ENCODE measurements around the gene MKKS. TPM values are rescaled to one million over a fixed set of nuclear protein-coding genes. Genes with fewer than 3 reads are reported as not detected.

The MKKS gene
- 8.7 and 9.1 TPM in 2 replicates for total RNA-seq
- 33.0 and 45.9 TPM in 2 replicates for polyA plus RNA-seq

DNA sequence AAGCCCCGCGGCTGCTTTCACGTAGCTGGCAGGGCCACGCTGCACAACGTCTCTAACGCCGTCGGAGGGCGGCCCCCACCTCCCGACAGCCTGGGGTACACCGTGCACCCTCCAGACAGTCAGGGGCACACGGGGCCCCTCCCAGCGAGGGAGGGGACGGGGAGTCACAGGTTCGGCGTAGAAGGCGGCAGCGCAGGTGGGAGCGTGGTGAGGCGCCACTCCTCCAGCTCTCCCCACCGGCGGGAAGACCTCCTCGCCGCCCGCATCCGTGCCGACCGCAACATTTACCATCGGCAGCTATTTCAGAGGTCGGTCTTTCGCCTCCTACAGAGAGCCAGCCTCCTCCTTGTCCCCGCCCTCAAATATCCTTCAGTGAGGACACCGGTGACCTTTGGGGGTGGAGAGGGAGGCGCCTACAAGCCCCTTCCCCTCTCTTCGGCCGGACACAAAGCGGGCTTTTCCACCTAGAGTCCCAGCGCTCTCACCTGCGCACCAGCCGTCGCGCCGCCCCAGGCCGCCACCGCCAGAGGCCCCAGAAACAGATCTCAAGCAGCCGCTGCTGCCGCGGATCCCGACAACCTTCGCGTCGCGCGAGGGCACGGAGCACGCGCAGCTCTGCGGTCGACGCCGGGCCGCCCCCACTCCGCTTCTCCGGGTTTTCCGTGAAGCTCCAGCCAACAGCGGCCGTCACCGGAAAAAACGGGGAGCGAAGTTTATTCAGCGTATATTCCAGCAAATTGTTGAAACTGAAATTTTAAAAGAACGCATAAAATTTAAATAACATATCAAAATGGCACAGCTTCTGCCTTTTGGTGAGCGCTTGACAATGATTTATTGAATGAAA, at the start of gene MKKS:
Gene MKKS (minus strand): TSS at position 600 of the 844 bp plus-strand sequence. CDS start 20,708 bp downstream, outside the sequence.
- no peaks in the 10 kb centered on the region for H3K36me3 ChIP-seq
- no peaks in the 10 kb centered on the region for H3K27me3 ChIP-seq
- peaks cover 9% of the 10 kb centered on the region for H3K4me1 ChIP-seq (ENCODE audit: low read depth)
- H3K27ac ChIP-seq = peak within 1 kb of the TSS; percentile 87
- peak; percentile 94 to 95 for DNase-seq (ENCODE audit: low read depth in 1 of 2, low spot score in 1 of 2)
- TF ChIP-seq, protein P1, sequence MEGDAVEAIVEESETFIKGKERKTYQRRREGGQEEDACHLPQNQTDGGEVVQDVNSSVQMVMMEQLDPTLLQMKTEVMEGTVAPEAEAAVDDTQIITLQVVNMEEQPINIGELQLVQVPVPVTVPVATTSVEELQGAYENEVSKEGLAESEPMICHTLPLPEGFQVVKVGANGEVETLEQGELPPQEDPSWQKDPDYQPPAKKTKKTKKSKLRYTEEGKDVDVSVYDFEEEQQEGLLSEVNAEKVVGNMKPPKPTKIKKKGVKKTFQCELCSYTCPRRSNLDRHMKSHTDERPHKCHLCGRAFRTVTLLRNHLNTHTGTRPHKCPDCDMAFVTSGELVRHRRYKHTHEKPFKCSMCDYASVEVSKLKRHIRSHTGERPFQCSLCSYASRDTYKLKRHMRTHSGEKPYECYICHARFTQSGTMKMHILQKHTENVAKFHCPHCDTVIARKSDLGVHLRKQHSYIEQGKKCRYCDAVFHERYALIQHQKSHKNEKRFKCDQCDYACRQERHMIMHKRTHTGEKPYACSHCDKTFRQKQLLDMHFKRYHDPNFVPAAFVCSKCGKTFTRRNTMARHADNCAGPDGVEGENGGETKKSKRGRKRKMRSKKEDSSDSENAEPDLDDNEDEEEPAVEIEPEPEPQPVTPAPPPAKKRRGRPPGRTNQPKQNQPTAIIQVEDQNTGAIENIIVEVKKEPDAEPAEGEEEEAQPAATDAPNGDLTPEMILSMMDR (IDR thresholded peaks at IDR 0.05; ENCODE audit: low read depth, low read length) = no peak
- no peaks in the 10 kb centered on the region for H3K9me3 ChIP-seq (ENCODE audit: low read depth)
- peak within 1 kb of the TSS; percentile 81 for H3K4me3 ChIP-seq

DNA sequence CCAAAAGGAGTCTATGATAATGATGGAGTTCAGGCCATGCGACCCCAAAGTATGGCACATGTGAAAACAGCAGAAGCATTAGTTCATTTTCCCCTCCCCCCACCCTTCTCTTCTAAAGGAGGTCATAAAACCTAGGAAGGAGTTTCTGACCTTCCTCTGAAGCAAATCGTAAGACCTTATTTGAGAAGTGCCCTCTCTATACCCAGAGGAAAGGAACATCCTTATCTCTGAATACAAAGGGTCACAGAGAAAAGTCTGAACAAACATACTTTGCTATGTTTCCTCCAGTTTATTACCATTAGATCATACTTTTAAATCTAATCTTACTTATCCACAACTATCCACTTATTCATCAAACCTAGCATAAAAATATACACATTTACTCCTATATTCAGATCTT, 49.7 kb upstream of the MKKS start:
- DNase-seq (ENCODE audit: low read depth in 1 of 2, low spot score in 1 of 2) = no peak
- H3K36me3 ChIP-seq = no peaks in the 10 kb centered on the region
- no peak overlapping the region for H3K4me3 ChIP-seq
- TF ChIP-seq, protein P1 (IDR thresholded peaks at IDR 0.05; ENCODE audit: low read depth, low read length) = no peak
- no peaks in the 10 kb centered on the region for H3K27me3 ChIP-seq
- H3K9me3 ChIP-seq (ENCODE audit: low read depth) = no peaks in the 10 kb centered on the region
- no peaks in the 10 kb centered on the region for H3K4me1 ChIP-seq (ENCODE audit: low read depth)
- no peak overlapping the region for H3K27ac ChIP-seq

DNA sequence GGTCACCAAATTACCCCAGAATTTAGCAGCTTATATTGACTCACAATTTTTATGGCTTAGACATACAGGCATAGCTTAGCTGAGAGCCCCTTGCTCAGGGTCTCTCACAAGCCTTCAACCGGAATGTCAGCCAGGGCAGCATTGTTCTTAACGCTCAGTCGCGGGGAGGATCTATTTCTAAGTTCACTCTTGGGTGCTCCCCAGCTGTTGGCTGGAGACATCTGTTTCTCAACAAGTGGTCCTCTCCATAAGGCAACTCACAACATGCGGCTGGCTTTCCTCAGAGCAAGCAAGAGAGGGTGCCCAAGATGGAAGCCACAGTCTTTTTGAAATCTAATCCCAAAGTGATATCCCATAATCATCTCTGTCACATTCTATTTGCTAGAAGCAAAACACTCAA, 47.7 kb upstream of the MKKS start:
- H3K36me3 ChIP-seq = no peaks in the 10 kb centered on the region
- TF ChIP-seq, protein P1 (IDR thresholded peaks at IDR 0.05; ENCODE audit: low read depth, low read length) = no peak
- no peaks in the 10 kb centered on the region for H3K4me1 ChIP-seq (ENCODE audit: low read depth)
- H3K27me3 ChIP-seq = no peaks in the 10 kb centered on the region
- no peak overlapping the region for H3K4me3 ChIP-seq
- H3K27ac ChIP-seq = no peak overlapping the region
- no peaks in the 10 kb centered on the region for H3K9me3 ChIP-seq (ENCODE audit: low read depth)
- no peak for DNase-seq (ENCODE audit: low read depth in 1 of 2, low spot score in 1 of 2)

DNA sequence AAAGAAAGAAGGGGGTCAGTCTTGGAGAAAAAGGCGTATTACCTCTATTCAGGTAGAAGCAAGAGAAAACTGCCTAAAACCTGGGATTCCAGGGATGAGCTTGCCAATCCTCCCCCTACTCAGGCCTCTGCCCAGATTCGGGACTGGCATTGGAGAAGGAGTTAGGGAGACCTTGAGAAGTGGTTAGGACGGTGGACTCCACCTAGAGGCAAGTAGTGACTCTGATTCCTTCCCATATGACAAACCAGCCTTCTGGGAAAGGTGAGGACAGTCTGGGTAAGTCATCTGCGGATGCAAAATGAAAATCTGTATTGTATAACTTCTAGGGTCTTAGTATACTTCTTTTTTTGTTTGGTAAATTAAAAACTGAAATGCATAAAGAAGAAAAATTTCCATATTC, 44.9 kb upstream of the MKKS start:
- no peaks in the 10 kb centered on the region for H3K9me3 ChIP-seq (ENCODE audit: low read depth)
- H3K27ac ChIP-seq = no peak overlapping the region
- no peak overlapping the region for H3K4me3 ChIP-seq
- H3K27me3 ChIP-seq = no peaks in the 10 kb centered on the region
- no peaks in the 10 kb centered on the region for H3K36me3 ChIP-seq
- H3K4me1 ChIP-seq (ENCODE audit: low read depth) = no peaks in the 10 kb centered on the region
- DNase-seq (ENCODE audit: low read depth in 1 of 2, low spot score in 1 of 2) = no peak
- TF ChIP-seq, protein P1 (IDR thresholded peaks at IDR 0.05; ENCODE audit: low read depth, low read length) = no peak

DNA sequence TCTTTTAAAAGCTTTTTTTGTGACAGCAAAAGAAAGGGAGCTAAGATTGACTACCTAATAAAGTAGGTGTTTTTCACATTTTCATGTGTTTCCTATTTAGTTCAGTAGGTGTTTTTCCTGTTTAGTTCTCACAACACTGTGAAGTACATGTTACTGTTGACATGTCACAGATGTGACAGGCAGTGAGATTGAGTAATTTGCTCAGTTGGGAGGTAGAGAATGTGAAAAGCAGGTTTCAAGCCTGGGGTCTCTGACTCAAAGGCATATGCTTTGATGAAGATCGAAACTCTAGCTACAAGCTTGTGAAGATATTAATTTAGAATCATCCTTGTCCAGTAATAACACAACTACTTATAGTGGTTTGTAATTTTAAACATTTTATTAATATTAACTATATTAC, 44.2 kb upstream of the MKKS start:
- Histone ChIP-seq H3K27me3 (no peaks in the 10 kb centered on the region), H3K27ac (no peak overlapping the region), H3K4me1 (ENCODE audit: low read depth) (no peaks in the 10 kb centered on the region), H3K4me3 (no peak overlapping the region), H3K9me3 (ENCODE audit: low read depth) (no peaks in the 10 kb centered on the region), H3K36me3 (no peaks in the 10 kb centered on the region)
- TF ChIP-seq, protein P1 (IDR thresholded peaks at IDR 0.05; ENCODE audit: low read depth, low read length) = no peak
- no peak for DNase-seq (ENCODE audit: low read depth in 1 of 2, low spot score in 1 of 2)

All from cardiac muscle cell (in vitro differentiated cells and primary cell).